Hepatocyte (in vitro differentiated cells): Measurements from ENCODE around the gene EMC8.

ENCODE experiments used
- CTCF ChIP-seq: fragments of 200-600 bp; sonication (generic); IDR thresholded peaks from 2 replicates; pipeline ENCODE4 v1.5.1; 2016; ENCODE audit warnings: antibody characterized with exemption, mild to moderate bottlenecking; ENCODE audit not compliant: poor library complexity
- EZH2 ChIP-seq: fragments of 200-600 bp; sonication (generic); IDR thresholded peaks from 2 replicates; pipeline ENCODE4 v1.6.1; 2016; ENCODE audit warnings: antibody characterized with exemption, mild to moderate bottlenecking, borderline replicate concordance
- EZH2phosphoT487 ChIP-seq: fragments of 200-600 bp; sonication (generic); IDR thresholded peaks from one replicate; pipeline ENCODE4 v1.6.1; 2018; ENCODE audit warnings: antibody characterized with exemption, mild to moderate bottlenecking, low read depth, moderate library complexity; ENCODE audit not compliant: unreplicated experiment, severe bottlenecking

- TF ChIP-seq CTCF (no peak), EZH2 (no peak), EZH2phosphoT487 (no peak)
Observed at GRCh38 chr16:85799497-85800320, at the start of gene EMC8, which contains the start of gene COX4I1.
